Smooth muscle cell (in vitro differentiated cells): ENCODE data around the gene ARHGEF12. TPM values are rescaled to one million over a fixed set of nuclear protein-coding genes. Genes with fewer than 3 reads are reported as not detected.

ENCODE experiments used
- DNase-seq: peaks from one replicate; lab custom pipeline; 2025; ENCODE audit not compliant: unreplicated experiment; lab: John Stamatoyannopoulos, UW
- H2AFZ ChIP-seq: fragments of 200-600 bp; sonication (generic); 2 replicates; pipeline ENCODE4 v1.6.0; 2016; ENCODE audit warnings: antibody characterized with exemption, low read depth, mild to moderate bottlenecking
- H3F3A ChIP-seq: fragments of 200-600 bp; sonication (generic); 2 replicates; pipeline ENCODE4 v1.6.0; 2017; ENCODE audit warnings: antibody characterized with exemption, low read depth
- H3K27ac ChIP-seq: fragments of 200-600 bp; sonication (generic); 2 replicates; pipeline ENCODE4 v1.5.1; 2016; ENCODE audit warnings: low read depth, mild to moderate bottlenecking
- H3K27me3 ChIP-seq: fragments of 200-600 bp; sonication (generic); 2 replicates; pipeline ENCODE4 v1.6.1; 2016; ENCODE audit warnings: low read depth, mild to moderate bottlenecking
- H3K36me3 ChIP-seq: fragments of 200-600 bp; sonication (generic); 2 replicates; pipeline ENCODE4 v1.5.1; 2016; ENCODE audit warnings: low read depth
- H3K4me1 ChIP-seq: fragments of 200-600 bp; sonication (generic); 2 replicates; pipeline ENCODE4 v1.5.1; 2016; ENCODE audit warnings: low read depth
- H3K4me2 ChIP-seq: fragments of 200-600 bp; sonication (generic); 2 replicates; pipeline ENCODE4 v1.6.0; 2016; ENCODE audit warnings: mild to moderate bottlenecking
- H3K4me3 ChIP-seq: fragments of 200-600 bp; sonication (generic); 2 replicates; pipeline ENCODE4 v1.5.1; 2016; ENCODE audit warnings: mild to moderate bottlenecking
- H3K79me2 ChIP-seq: fragments of 200-600 bp; sonication (generic); 2 replicates; pipeline ENCODE4 v1.6.0; 2016; ENCODE audit warnings: low read depth, mild to moderate bottlenecking
- H3K9ac ChIP-seq: fragments of 200-600 bp; sonication (generic); 2 replicates; pipeline ENCODE4 v1.6.0; 2016; ENCODE audit warnings: low read depth
- H3K9me3 ChIP-seq: fragments of 200-600 bp; sonication (generic); replicated peaks from 2 replicates; pipeline ENCODE4 v1.5.1; 2016; ENCODE audit warnings: low read depth
- H4K20me1 ChIP-seq: fragments of 200-600 bp; sonication (generic); 2 replicates; pipeline ENCODE4 v1.6.0; 2016; ENCODE audit warnings: low read depth
- CTCF ChIP-seq: fragments of 200-600 bp; sonication (generic); IDR thresholded peaks from 2 replicates; pipeline ENCODE4 v1.5.1; 2017; ENCODE audit warnings: borderline replicate concordance, mild to moderate bottlenecking, antibody characterized with exemption; ENCODE audit not compliant: insufficient read depth, poor library complexity, severe bottlenecking
- WGBS: methylation state at CpG from one replicate; pipeline ENCODE4 v1.1.7; 2016; ENCODE audit warnings: low lambda C conversion rate; 5-methylcytosine and 5-hydroxymethylcytosine counted together
- polyA plus RNA-seq: library from polyadenylated mRNA; unstranded; fragments of >200 nt; fragmentation: Nextera tagmentation; extraction: Ambion mirVana; gene quantifications from 2 replicates; pipeline ENCODE4 v1.2.1, GENCODE V29; 2016
- total RNA-seq: library from RNA; depleted of rRNA; stranded (reverse); fragments of >200 nt; gene quantifications from 2 replicates; pipeline ENCODE4 v1.2.3, GENCODE V29; 2014

ARHGEF12 gene
- total and polyA plus RNA-seq, 2 experiments from 2014 or later, result 24.6 to 89.4 TPM

DNA sequence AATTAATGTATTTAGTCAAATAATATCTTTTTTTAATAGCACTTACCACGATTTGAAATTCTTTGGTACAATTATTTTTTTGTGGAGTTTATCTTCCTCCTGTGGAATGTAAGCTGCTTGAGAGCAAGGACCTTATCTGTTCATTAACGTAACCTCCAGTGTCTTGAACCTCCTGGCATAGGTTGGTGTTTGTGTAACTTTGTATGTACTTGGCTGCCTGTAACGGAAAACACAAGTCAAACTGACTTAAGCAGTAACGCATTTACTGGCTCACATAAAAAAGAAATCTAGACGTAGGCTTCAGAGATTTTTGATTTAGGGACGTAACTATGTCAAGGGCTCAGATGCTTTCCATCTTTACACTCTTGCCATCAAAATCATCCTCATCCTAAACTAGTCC is 56.1 kb downstream of the ARHGEF12 start:
- peak overlapping the region; percentile 71 for H3K4me2 ChIP-seq

DNA sequence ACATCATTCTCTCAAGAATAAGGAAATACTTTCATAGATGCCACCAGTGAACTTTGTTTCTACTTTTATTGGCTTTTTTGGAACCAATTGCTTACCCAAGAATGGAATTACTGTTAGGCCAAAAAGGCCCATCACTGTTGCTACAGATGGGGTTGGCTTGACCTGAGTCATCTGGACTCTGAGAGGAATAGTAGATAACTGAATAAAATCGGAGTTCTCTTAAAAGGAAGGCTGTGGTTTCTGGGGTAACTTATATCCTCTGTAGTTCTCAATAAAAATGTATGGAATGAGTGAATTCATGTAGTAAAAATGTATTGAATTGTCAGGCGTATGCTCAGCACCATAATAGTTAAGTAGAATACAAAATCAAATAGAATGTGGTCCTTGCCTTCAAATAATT is 56.6 kb downstream of the ARHGEF12 start:
- H3K27me3 ChIP-seq, result no peaks in the 10 kb centered on the region
- H3K4me2 ChIP-seq, result peak overlapping the region; percentile 71
- H3F3A ChIP-seq, result peaks cover 14% of the 10 kb centered on the region
- 17% methylated on average over 2 of the region's 2 CpGs for WGBS
- no peaks in the 10 kb centered on the region for H4K20me1 ChIP-seq
- TF ChIP-seq CTCF, result no peak
- H3K4me3 ChIP-seq, result no peak overlapping the region
- H2AFZ ChIP-seq, result no peak overlapping the region
- peak overlapping the region; percentile 81 for H3K27ac ChIP-seq
- H3K4me1 ChIP-seq, result peaks cover 37% of the 10 kb centered on the region
- DNase-seq, result no peak
- H3K79me2 ChIP-seq, result peaks cover 93% of the 10 kb centered on the region
- H3K9ac ChIP-seq, result no peak overlapping the region
- no peaks in the 10 kb centered on the region for H3K36me3 ChIP-seq
- no peaks in the 10 kb centered on the region for H3K9me3 ChIP-seq

More for the DNA sequence above, 56.1 kb downstream of the ARHGEF12 start:
- peak overlapping the region; percentile 81 for H3K27ac ChIP-seq
- peaks cover 14% of the 10 kb centered on the region for H3F3A ChIP-seq
- no peak overlapping the region for H2AFZ ChIP-seq
- peaks cover 33% of the 10 kb centered on the region for H3K4me1 ChIP-seq
- H3K9ac ChIP-seq, result no peak overlapping the region
- H3K4me3 ChIP-seq, result no peak overlapping the region
- no peaks in the 10 kb centered on the region for H3K36me3 ChIP-seq
- peaks cover 1% of the 10 kb centered on the region for H4K20me1 ChIP-seq
- H3K27me3 ChIP-seq, result no peaks in the 10 kb centered on the region
- DNase-seq, result no peak
- 52% methylated on average over 6 of the region's 6 CpGs for WGBS
- no peaks in the 10 kb centered on the region for H3K9me3 ChIP-seq
- peaks cover 93% of the 10 kb centered on the region for H3K79me2 ChIP-seq
- no peak for TF ChIP-seq CTCF

- H3K4me2 ChIP-seq, result no peak overlapping the region
- WGBS, result 100% methylated on average over 2 of the region's 2 CpGs
- peaks cover 48% of the 10 kb centered on the region for H3K4me1 ChIP-seq
- H3K9me3 ChIP-seq, result no peaks in the 10 kb centered on the region
- TF ChIP-seq CTCF, result no peak
- H3K27ac ChIP-seq, result peak overlapping the region; percentile 81
- no peak overlapping the region for H3K4me3 ChIP-seq
- H2AFZ ChIP-seq, result no peak overlapping the region
- H3K9ac ChIP-seq, result no peak overlapping the region
- peaks cover 20% of the 10 kb centered on the region for H3F3A ChIP-seq
- DNase-seq, result no peak
- no peaks in the 10 kb centered on the region for H4K20me1 ChIP-seq
- peaks cover 93% of the 10 kb centered on the region for H3K79me2 ChIP-seq
- no peaks in the 10 kb centered on the region for H3K27me3 ChIP-seq
- no peaks in the 10 kb centered on the region for H3K36me3 ChIP-seq
Measured at GRCh38 chr11:120394119-120394518, 57.9 kb downstream of the ARHGEF12 start.

DNA sequence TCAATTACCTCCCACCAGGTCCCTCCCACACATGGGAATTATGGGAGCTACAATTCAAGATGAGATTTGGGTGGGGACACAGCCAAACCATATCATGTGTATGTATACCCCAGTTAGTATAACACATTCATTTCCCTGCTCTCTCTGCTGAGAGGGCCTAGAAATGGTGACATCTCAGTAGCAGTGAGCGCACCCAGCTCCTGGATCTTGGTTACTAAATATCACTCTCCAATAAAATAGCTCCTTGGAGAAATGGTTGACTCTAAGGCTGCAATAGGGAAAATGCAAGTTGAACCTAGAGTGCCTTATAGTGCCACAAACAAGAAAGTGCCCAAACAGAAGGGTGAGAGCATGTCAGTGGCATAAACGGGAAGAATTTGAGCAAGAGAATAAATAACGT is 59.6 kb downstream of the ARHGEF12 start:
- H3K27ac ChIP-seq, result peak overlapping the region; percentile 97
- H3K4me2 ChIP-seq, result peak overlapping the region; percentile 3
- no peaks in the 10 kb centered on the region for H3K9me3 ChIP-seq
- H3K4me3 ChIP-seq, result no peak overlapping the region
- no peak for DNase-seq
- peaks cover 54% of the 10 kb centered on the region for H3K4me1 ChIP-seq
- 46% methylated on average over 3 of the region's 3 CpGs for WGBS
- no peak overlapping the region for H2AFZ ChIP-seq
- H3K36me3 ChIP-seq, result no peaks in the 10 kb centered on the region
- H3F3A ChIP-seq, result peaks cover 21% of the 10 kb centered on the region
- H4K20me1 ChIP-seq, result peaks cover 4% of the 10 kb centered on the region
- no peak overlapping the region for H3K9ac ChIP-seq
- H3K27me3 ChIP-seq, result no peaks in the 10 kb centered on the region
- peaks cover 90% of the 10 kb centered on the region for H3K79me2 ChIP-seq
- TF ChIP-seq CTCF, result no peak
